ENCODE results near the gene NOP53.

DNA sequence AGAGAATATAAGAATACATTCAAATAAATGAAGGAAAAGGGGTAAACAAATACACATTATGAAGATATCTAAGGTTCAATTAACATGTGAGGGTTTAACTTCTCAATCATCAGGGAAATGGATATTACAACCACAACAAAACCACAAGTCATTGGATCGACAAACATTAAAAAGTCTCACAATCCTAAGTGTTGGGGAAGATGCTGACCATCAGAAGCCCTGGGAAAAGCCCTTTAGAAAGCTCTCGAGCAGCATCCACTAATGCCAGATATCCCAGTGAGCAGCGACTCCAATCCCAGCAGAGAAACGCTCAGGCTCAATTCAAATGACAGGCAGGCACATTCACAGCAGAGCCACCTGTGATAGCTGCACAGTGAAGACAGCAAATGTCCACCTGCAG lies 55.9 kb downstream of the NOP53 start:
- TF ChIP-seq EZH2phosphoT487 (IDR thresholded peaks at IDR 0.05; ENCODE audit: borderline replicate concordance, low read depth, low read length) = no peak
- TF ChIP-seq, protein P1, sequence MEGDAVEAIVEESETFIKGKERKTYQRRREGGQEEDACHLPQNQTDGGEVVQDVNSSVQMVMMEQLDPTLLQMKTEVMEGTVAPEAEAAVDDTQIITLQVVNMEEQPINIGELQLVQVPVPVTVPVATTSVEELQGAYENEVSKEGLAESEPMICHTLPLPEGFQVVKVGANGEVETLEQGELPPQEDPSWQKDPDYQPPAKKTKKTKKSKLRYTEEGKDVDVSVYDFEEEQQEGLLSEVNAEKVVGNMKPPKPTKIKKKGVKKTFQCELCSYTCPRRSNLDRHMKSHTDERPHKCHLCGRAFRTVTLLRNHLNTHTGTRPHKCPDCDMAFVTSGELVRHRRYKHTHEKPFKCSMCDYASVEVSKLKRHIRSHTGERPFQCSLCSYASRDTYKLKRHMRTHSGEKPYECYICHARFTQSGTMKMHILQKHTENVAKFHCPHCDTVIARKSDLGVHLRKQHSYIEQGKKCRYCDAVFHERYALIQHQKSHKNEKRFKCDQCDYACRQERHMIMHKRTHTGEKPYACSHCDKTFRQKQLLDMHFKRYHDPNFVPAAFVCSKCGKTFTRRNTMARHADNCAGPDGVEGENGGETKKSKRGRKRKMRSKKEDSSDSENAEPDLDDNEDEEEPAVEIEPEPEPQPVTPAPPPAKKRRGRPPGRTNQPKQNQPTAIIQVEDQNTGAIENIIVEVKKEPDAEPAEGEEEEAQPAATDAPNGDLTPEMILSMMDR (conservative IDR thresholded peaks at IDR 0.05; ENCODE audit: low read length) = no peak

Measured in OCI-LY7 (cell line).